ENCODE data around the gene ZNF697. TPM values are rescaled to one million over a fixed set of nuclear protein-coding genes. Genes with fewer than 3 reads are reported as not detected.

ZNF697 gene
- total and polyA plus RNA-seq, 2 of the 4 experiments (the other 2 are of a cell fraction): 6.2 to 10.2 TPM

DNA sequence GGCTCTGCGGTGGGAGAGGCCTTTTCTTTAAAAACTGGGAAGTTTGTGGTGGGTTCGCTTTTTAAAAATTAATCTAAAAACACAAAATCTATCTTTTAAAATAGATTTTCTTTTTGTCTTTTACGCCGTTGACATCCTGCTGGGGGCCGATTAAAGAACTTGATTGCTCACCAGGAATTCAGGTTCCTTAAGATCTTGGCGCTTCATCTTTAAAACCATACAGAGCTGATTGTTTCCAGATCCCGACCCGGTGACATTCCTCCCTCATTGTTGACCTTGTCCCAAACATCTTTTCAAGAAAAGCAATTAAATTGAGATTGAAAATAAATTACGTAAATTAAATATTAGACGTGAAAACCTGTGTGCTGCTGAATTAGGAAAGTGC is 546 bp upstream of the ZNF697 start:
- dilution Hi-C loops (cut with HindIII; ENCODE audit: low sequenced_read_pairs, unreplicated experiment) (no loop called here), intact Hi-C loops (cut with micrococcal nuclease) (loop anchor here (1.0 to 5.0 kb wide), 3 partner anchors 14 to 64 kb away; partner anchors contain the start of gene PHGDH)
- H3K18ac ChIP-seq (ENCODE audit: low read depth, low read length): peak overlapping the region; percentile 8

More for the DNA sequence above, 546 bp upstream of the ZNF697 start:
- peaks cover 9% of the 10 kb centered on the region for H3K9me1 ChIP-seq (ENCODE audit: insufficient read depth, low read length)
- peak overlapping the region; percentile 71; the same call in 1 of the 2 replicates for H4K5ac ChIP-seq (ENCODE audit: low read depth, low read length)
- H3K79me1 ChIP-seq (ENCODE audit: low read depth in 1 of 2, low read length in 2 of 2): peaks cover 15 to 41% of the 10 kb centered on the region in 2 experiments
- peak overlapping the region; percentile 96 for H3K23ac ChIP-seq (ENCODE audit: low read depth, low read length)
- H3K14ac ChIP-seq (replicated peaks; ENCODE audit: low read depth, low read length): peak overlapping the region; percentile 91
- H2BK15ac ChIP-seq (ENCODE audit: low read depth, low read length): no peak overlapping the region
- H4K91ac ChIP-seq (ENCODE audit: insufficient read depth, low read depth, low read length): peak overlapping the region; percentile 43
- DNase-seq (no peak), ATAC-seq (ENCODE audit: low read depth) (no peak)
- no peak overlapping the region for H2BK20ac ChIP-seq (ENCODE audit: low read depth, low read length)
- peak overlapping the region; percentile 91 for H2AFZ ChIP-seq (replicated peaks; ENCODE audit: low read length, poor library complexity)
- H3K27ac ChIP-seq (ENCODE audit: insufficient read depth, low read length): peak overlapping the region; percentile 42
- in situ Hi-C loops (cut with MboI; ENCODE audit: low sequenced_read_pairs): no loop called here
- no peak overlapping the region for H2BK120ac ChIP-seq (ENCODE audit: low read depth, low read length)
- CTCF ChIA-PET: interaction anchor here (0.9 to 1.3 kb wide), 3 partner anchors 13 to 37 kb away, joined by 3 to 4 read pairs (median 3); no protein-coding TSS in a partner anchor
- peak overlapping the region; percentile 41 for H2BK5ac ChIP-seq (ENCODE audit: low read depth, low read length, poor library complexity, severe bottlenecking)
- peak overlapping the region; percentile 56 to 59 for H4K8ac ChIP-seq (ENCODE audit: low read depth in 2 of 2, low read length in 2 of 2)
- H4K20me1 ChIP-seq (ENCODE audit: insufficient read depth, low read length): peaks cover under 1% of the 10 kb centered on the region; the same call in 1 of the 2 replicates
- WGBS, 2 experiments (ENCODE audit: extremely low coverage in 2 of 2, insufficient read length in 1 of 2): 20% methylated on average over 1 of the region's 10 CpGs; no CpG with 5 or more reads in 1 of the 2 experiments
- H2AK9ac ChIP-seq (replicated peaks; ENCODE audit: low read depth, low read length, poor library complexity): peak overlapping the region; percentile 8
- peak overlapping the region; percentile 56 for H3K9ac ChIP-seq (ENCODE audit: low read depth, low read length)
- H3K4me1 ChIP-seq (ENCODE audit: control insufficient read depth, insufficient read depth, low read length): peaks cover 10% of the 10 kb centered on the region
- no peak for TF ChIP-seq CHD1 (IDR thresholded peaks at IDR 0.05; ENCODE audit: low read depth, low read length)
- no peak for TF ChIP-seq POLR2A (IDR thresholded peaks at IDR 0.05; ENCODE audit: low read depth, low read length)
- TF ChIP-seq NFE2L2 (IDR thresholded peaks at IDR 0.05; ENCODE audit: low read depth, low read length): no peak
- TF ChIP-seq FOS (IDR thresholded peaks at IDR 0.05; ENCODE audit: low read depth, low read length): no peak
- TF ChIP-seq, protein P1, sequence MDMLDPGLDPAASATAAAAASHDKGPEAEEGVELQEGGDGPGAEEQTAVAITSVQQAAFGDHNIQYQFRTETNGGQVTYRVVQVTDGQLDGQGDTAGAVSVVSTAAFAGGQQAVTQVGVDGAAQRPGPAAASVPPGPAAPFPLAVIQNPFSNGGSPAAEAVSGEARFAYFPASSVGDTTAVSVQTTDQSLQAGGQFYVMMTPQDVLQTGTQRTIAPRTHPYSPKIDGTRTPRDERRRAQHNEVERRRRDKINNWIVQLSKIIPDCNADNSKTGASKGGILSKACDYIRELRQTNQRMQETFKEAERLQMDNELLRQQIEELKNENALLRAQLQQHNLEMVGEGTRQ (IDR thresholded peaks at IDR 0.05; ENCODE audit: low read depth, low read length): no peak
- no peak for TF ChIP-seq MXI1 (IDR thresholded peaks at IDR 0.05; ENCODE audit: borderline replicate concordance, low read depth, low read length)
- peak overlapping the region; percentile 73 for H3K4ac ChIP-seq (ENCODE audit: low read depth, low read length)
- peak overlapping the region; percentile 85 for H3K4me2 ChIP-seq (ENCODE audit: low read depth, low read length)
- H2AK5ac ChIP-seq (ENCODE audit: low read depth, low read length): peak overlapping the region; percentile 63; the same call in 1 of the 2 replicates
- peak overlapping the region; percentile 90 for H3K56ac ChIP-seq (ENCODE audit: extremely low read depth, insufficient read depth, low read length)
- peak overlapping the region; percentile 78 for H3K4me3 ChIP-seq (ENCODE audit: insufficient read depth, low read depth, low read length)
- POLR2A ChIA-PET (ENCODE audit: unreplicated experiment): no interaction called here
- no peaks in the 10 kb centered on the region for H3K27me3 ChIP-seq (ENCODE audit: control insufficient read depth, insufficient read depth, low read length)
- H3K36me3 ChIP-seq (ENCODE audit: control insufficient read depth, insufficient read depth, low read length): no peaks in the 10 kb centered on the region
- no peaks in the 10 kb centered on the region for H3K9me3 ChIP-seq (ENCODE audit: control insufficient read depth, insufficient read depth, low read length)
- no TSS peak for BruUV-seq (replicated peaks)

Data from IMR-90 (cell line).